AG10803 (cell line): ENCODE data around the gene AP2M1.
A peak's percentile ranks its signal among the peaks of the same experiment; 100 is the strongest.

Experiments
- DNase-seq: peaks from one replicate; pipeline ENCODE4 v3.0.0; 2010; ENCODE audit warnings: low read depth
- H3K4me3 ChIP-seq: 2 replicates; pipeline ENCODE4 v1.5.1; 2011; ENCODE audit warnings: mild to moderate bottlenecking, low read length, control low read depth
- CTCF ChIP-seq: conservative IDR thresholded peaks from 2 replicates; pipeline ENCODE4 v1.5.1; 2011; ENCODE audit warnings: mild to moderate bottlenecking, low read length, control low read depth, inconsistent platforms

AP2M1 gene

DNA sequence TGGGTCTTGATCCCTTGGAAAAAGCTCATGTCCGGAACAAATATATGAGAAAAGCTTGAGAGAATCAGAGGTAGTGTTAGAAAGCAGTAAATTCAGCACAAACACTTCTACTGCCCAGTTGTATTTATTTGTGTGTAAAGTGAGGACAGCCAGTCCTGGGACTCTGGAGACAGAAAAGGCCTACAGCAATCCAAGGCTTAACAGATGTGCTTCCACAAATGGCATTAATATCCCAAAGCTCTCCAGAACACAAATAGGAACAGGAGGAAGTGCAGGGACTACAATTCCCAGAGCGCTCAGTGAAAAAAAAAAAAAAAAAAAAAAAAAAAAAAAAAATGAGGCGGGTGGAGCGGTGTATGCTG, 390 bp upstream of the AP2M1 start:
- no peak for TF ChIP-seq CTCF
- no peak overlapping the region for H3K4me3 ChIP-seq
- no peak for DNase-seq

DNA sequence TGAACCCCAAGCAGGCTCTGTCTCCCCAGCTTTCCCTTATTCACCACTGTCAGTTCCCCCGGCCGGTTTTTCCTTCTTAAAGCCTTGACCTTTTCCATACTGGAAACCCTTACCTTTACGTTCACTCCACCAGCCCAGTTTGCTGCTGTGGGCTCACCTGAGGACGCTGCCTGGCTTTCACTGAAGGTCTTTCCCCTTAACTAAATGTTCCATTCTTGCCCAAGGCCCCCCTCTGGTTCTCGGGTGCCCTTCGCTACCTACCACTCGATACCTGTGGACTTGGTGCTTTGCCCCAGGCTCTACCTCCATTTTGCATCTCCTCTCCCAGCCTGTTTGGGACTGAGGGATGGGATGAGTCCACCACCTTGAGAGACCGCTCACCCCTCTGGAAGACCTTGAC, 851 bp downstream of the AP2M1 start:
- DNase-seq, result no peak
- peak overlapping the region; percentile 97 for H3K4me3 ChIP-seq

GRCh38 chr3:184175981-184176376, 1.3 kb downstream of the AP2M1 start:
- no peak for TF ChIP-seq CTCF
- DNase-seq, result peak; percentile 65
- peak overlapping the region; percentile 97 for H3K4me3 ChIP-seq

More for the DNA sequence above, 851 bp downstream of the AP2M1 start:
- no peak for TF ChIP-seq CTCF

GRCh38 chr3:184176377-184177330, 2.0 kb downstream of the AP2M1 start:
- peak; percentile 91 for DNase-seq

GRCh38 chr3:184177331-184177731, 2.7 kb downstream of the AP2M1 start:
- TF ChIP-seq CTCF, result no peak
- peak overlapping the region; percentile 97 for H3K4me3 ChIP-seq
- peak; percentile 45 for DNase-seq

More at GRCh38 chr3:184176377-184177330, 2.0 kb downstream of the AP2M1 start:
- H3K4me3 ChIP-seq, result peak overlapping the region; percentile 97
- TF ChIP-seq CTCF, result no peak

- DNase-seq, result no peak
- peak overlapping the region; percentile 97; the same call in 1 of the 2 replicates for H3K4me3 ChIP-seq
- TF ChIP-seq CTCF, result no peak
Observed at GRCh38 chr3:184177767-184178306, 3.2 kb downstream of the AP2M1 start.

DNA sequence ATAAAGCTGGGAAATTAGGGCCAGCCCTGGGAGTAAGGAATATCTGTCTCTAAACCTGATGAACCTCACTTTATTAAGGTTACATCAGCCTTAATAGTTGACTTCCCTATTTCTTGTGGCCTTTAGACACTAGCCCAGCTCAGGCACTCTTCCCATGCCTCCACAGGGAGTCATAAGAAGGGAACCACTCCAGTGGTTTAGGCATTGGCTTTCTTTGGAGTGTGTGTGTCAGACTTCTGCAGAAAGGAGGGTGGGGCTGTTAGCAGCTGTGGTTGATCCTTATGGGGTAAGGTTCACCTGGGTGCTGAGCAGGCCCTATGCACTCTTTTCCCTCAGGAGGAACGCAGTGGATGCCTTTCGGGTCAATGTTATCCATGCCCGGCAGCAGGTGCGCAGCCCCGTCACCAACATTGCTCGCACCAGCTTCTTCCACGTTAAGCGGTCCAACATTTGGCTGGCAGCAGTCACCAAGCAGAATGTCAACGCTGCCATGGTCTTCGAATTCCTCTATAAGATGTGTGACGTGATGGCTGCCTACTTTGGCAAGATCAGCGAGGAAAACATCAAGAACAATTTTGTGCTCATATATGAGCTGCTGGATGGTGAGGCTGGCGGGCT, 4.0 kb downstream of the AP2M1 start:
- DNase-seq, result peak; percentile 26
- H3K4me3 ChIP-seq, result no peak overlapping the region
- TF ChIP-seq CTCF, result no peak
